HepG2 (cell line): Measurements from ENCODE around the gene PRSS22. TPM values are rescaled to one million over a fixed set of nuclear protein-coding genes. Genes with fewer than 3 reads are reported as not detected.

Experiments
- ATAC-seq: fragments of 200-7000 bp; cut with Tn5 transposase; 3 replicates; pipeline ENCODE4 v1.9.1; 2020; ENCODE audit warnings: mild to moderate bottlenecking, moderate library complexity
- BruUV-seq: library from RNA; stranded (reverse); fragments of 400-500 nt; replicated peaks from 2 replicates; lab custom pipeline; 2021; lab: Mats Ljungman, UMichigan
- CTCF ChIA-PET: fragments of 300-600 bp; formaldehyde crosslinking; extraction: SDS; loops from one replicate; lab custom pipeline; 2021; ENCODE audit warnings: low total read pairs, inconsistent platforms, low intra/inter-chr PET ratio; lab: Yijun Ruan, JAX
- POLR2A ChIA-PET: fragments of 350-600 bp; sonication (Branson Sonifier 250); formaldehyde crosslinking; loops from one replicate; lab custom pipeline; 2020; ENCODE audit warnings: antibody characterized with exemption, inconsistent platforms; lab: Yijun Ruan, JAX
- DNase-seq: peaks from one replicate; pipeline ENCODE4 v3.0.0-alpha.2; 2015; ENCODE audit warnings: low spot score
- FAIRE-seq: peaks from 3 replicates; lab custom pipeline; 2011; peaks lifted over from hg19 to GRCh38; lab: Jason Lieb, UNC
- H2AFZ ChIP-seq: one replicate; pipeline ENCODE4 v1.6.1; 2011; ENCODE audit warnings: low read length, inconsistent platforms
- H3K27ac ChIP-seq: fragments of 300-600 bp; 3 replicates; pipeline ENCODE4 v1.8.0; 2011; ENCODE audit warnings: mixed run types, mild to moderate bottlenecking, mixed read lengths, low read length, inconsistent platforms; ENCODE audit not compliant: insufficient read depth; ENCODE audit errors: extremely low read length
- H3K27me3 ChIP-seq, 2 experiments: fragments of 200-600 bp in 1 of 2; 2 replicates in 1 of 2; 3 replicates in 1 of 2; pipeline versions ENCODE4 v1.6.0 to v1.8.0; 2011; ENCODE audit warnings: low read length in 2 of 2, mild to moderate bottlenecking in 2 of 2, moderate library complexity in 2 of 2, inconsistent platforms in 1 of 2; ENCODE audit not compliant: insufficient read depth in 2 of 2, control insufficient read depth in 1 of 2
- H3K36me3 ChIP-seq, 2 experiments: fragments of 200-600 bp in 1 of 2; replicated peaks in 1 of 2; 2 replicates in 1 of 2; 3 replicates in 1 of 2; pipeline versions ENCODE4 v1.5.1 to v1.8.0; 2011; ENCODE audit warnings: low read length in 2 of 2, inconsistent platforms in 1 of 2; ENCODE audit not compliant: insufficient read depth in 2 of 2, control insufficient read depth in 1 of 2
- H3K4me1 ChIP-seq: 2 replicates; pipeline ENCODE4 v1.5.1; 2012; ENCODE audit warnings: low read length, inconsistent platforms; ENCODE audit not compliant: insufficient read depth
- H3K4me2 ChIP-seq: 2 replicates; pipeline ENCODE4 v1.6.0; 2011; ENCODE audit warnings: low read depth, low read length, inconsistent platforms
- H3K4me3 ChIP-seq, 3 experiments: fragments of 200-600 bp in 1 of 3; sonication (generic), shearing (Covaris generic) in 1 of 3; replicated peaks in 1 of 3; 2 replicates each; pipeline ENCODE4 v1.5.1; 2011 to 2016; ENCODE audit warnings: low read length in 3 of 3, inconsistent platforms in 2 of 3, low read depth in 2 of 3, mild to moderate bottlenecking in 2 of 3, control low read depth in 1 of 3, mixed read lengths in 1 of 3; ENCODE audit not compliant: insufficient read depth in 1 of 3
- H3K79me2 ChIP-seq: one replicate; pipeline ENCODE4 v1.6.1; 2011; ENCODE audit warnings: low read length, inconsistent platforms; ENCODE audit not compliant: insufficient read depth
- H3K9ac ChIP-seq: 2 replicates; pipeline ENCODE4 v1.6.0; 2011; ENCODE audit warnings: mild to moderate bottlenecking, low read depth, low read length, inconsistent platforms; ENCODE audit not compliant: insufficient read depth
- H3K9me3 ChIP-seq: 2 replicates; pipeline ENCODE4 v1.5.1; 2012; ENCODE audit warnings: mild to moderate bottlenecking, low read length
- H4K20me1 ChIP-seq: 2 replicates; pipeline ENCODE4 v1.6.0; 2011; ENCODE audit warnings: inconsistent platforms, mild to moderate bottlenecking, low read length, moderate library complexity; ENCODE audit not compliant: insufficient read depth
- CCDC6 ChIP-seq: sonication (generic); formaldehyde crosslinking; IDR thresholded peaks from 2 replicates; pipeline ENCODE4 v1.8.1; 2022; ENCODE audit warnings: mild to moderate bottlenecking, missing genetic modification reagents, moderate library complexity
- GPN1 ChIP-seq: sonication (generic); formaldehyde crosslinking; IDR thresholded peaks from 2 replicates; pipeline ENCODE4 v1.5.1; 2020; ENCODE audit warnings: missing genetic modification reagents, borderline replicate concordance
- HBP1 ChIP-seq: IDR thresholded peaks from 2 replicates; pipeline ENCODE4 v1.6.1; 2016; ENCODE audit warnings: low read depth, control low read depth
- HNF1A ChIP-seq, 2 experiments: sonication (generic) in 1 of 2; formaldehyde crosslinking in 1 of 2; IDR thresholded peaks; 2 replicates each; pipeline versions ENCODE4 v1.4.0 to v1.6.1; 2016 to 2020; ENCODE audit warnings: borderline replicate concordance in 1 of 2, low read depth in 1 of 2, mild to moderate bottlenecking in 1 of 2, missing genetic modification reagents in 1 of 2
- KLF16 ChIP-seq, 2 experiments: sonication (generic) in 1 of 2; formaldehyde crosslinking in 1 of 2; IDR thresholded peaks; 2 replicates each; pipeline versions ENCODE4 v1.6.1 to v1.8.0; 2016 to 2023; ENCODE audit warnings: missing genetic modification reagents in 2 of 2, missing compliant biosample characterization in 1 of 2
- MXD3 ChIP-seq: IDR thresholded peaks from 2 replicates; pipeline ENCODE4 v1.6.1; 2016; ENCODE audit warnings: mild to moderate bottlenecking, missing biosample characterization, missing genetic modification reagents
- RXRB ChIP-seq: IDR thresholded peaks from 2 replicates; pipeline ENCODE4 v1.6.1; 2016; ENCODE audit warnings: borderline replicate concordance, missing genetic modification reagents, missing compliant biosample characterization
- XBP1 ChIP-seq: sonication (generic); formaldehyde crosslinking; IDR thresholded peaks from 2 replicates; pipeline ENCODE4 v1.5.0; 2020; ENCODE audit warnings: missing genetic modification reagents
- ZFP41 ChIP-seq: sonication (generic); formaldehyde crosslinking; IDR thresholded peaks from 2 replicates; pipeline ENCODE4 v1.4.0; 2020; ENCODE audit warnings: mild to moderate bottlenecking, missing genetic modification reagents, borderline replicate concordance
- ZNF431 ChIP-seq: sonication (generic); formaldehyde crosslinking; IDR thresholded peaks from 2 replicates; pipeline ENCODE4 v1.9.0; 2022; ENCODE audit warnings: missing genetic modification reagents, low read depth, mild to moderate bottlenecking, borderline replicate concordance
- ZNF784 ChIP-seq: sonication (generic); formaldehyde crosslinking; IDR thresholded peaks from 2 replicates; pipeline ENCODE4 v1.5.1; 2020; ENCODE audit warnings: missing genetic modification reagents, mild to moderate bottlenecking, borderline replicate concordance
- WGBS: methylation state at CpG from one replicate; pipeline ENCODE4 v1.1.6; 2017; ENCODE audit warnings: low lambda C conversion rate; 5-methylcytosine and 5-hydroxymethylcytosine counted together
- in situ Hi-C: cut with HindIII; loops from 2 replicates; pipeline ENCODE4 v1.10.0; 2017; ENCODE audit warnings: low pct_unique_long_range_greater_than_20kb; ENCODE audit not compliant: extremely low pct_ligation_motif_present
- intact Hi-C: fragments of 100-400 bp; cut with micrococcal nuclease; formaldehyde crosslinking; loops from one replicate; pipeline ENCODE4 v1.10.0; 2022; ENCODE audit not compliant: unreplicated experiment
- polyA plus RNA-seq, 8 experiments: library from polyadenylated mRNA; depleted of rRNA in 3 of 8; stranded (reverse) in 7 of 8; unstranded in 1 of 8; fragments of >200 nt; fragmentation: Illumina TruSeq in 4 of 8; extraction: Trizol in 4 of 8; gene quantifications; 2 replicates each; pipeline versions ENCODE4 v1.2.1 to v1.2.3, GENCODE V29; 2011 to 2016; ENCODE audit warnings: low read depth in 4 of 8, missing spikeins in 1 of 8, mixed read lengths in 1 of 8; ENCODE audit not compliant: insufficient read depth in 1 of 8
- total RNA-seq, 5 experiments: library from RNA; depleted of rRNA; stranded (reverse); fragments of >200 nt; fragmentation: Illumina TruSeq; extraction: Trizol; gene quantifications; 2 replicates each; pipeline ENCODE4 v1.2.3, GENCODE V29; 2016; ENCODE audit warnings: low read depth in 1 of 5

PRSS22 gene
- total and polyA plus RNA-seq, 2 of the 13 experiments (the other 11 are each of a cell fraction or from before 2014, with no cell fraction given): 0.24 to 0.32 TPM

- Histone ChIP-seq H3K36me3 (no peaks in the 10 kb centered on the region), H2AFZ (no peak overlapping the region), H3K27me3 (no peaks in the 10 kb centered on the region; a peak in 1 of 5 replicates), H3K4me2 (peak overlapping the region; percentile 98), H3K9ac (peak overlapping the region; percentile 91), H4K20me1 (no peaks in the 10 kb centered on the region), H3K79me2 (peaks cover 2% of the 10 kb centered on the region), H3K4me1 (peaks cover 24% of the 10 kb centered on the region), H3K4me3 (peak overlapping the region; percentile 82 to 96 (median 95)), H3K9me3 (no peaks in the 10 kb centered on the region), H3K27ac (peak overlapping the region; percentile 83)
- CTCF ChIA-PET: interaction anchor here (2.1 kb wide), 1 partner anchor 30 kb away, joined by 7 read pairs; no protein-coding TSS in a partner anchor
- DNase-seq: no peak
- WGBS: 0% methylated on average over 9 of the region's 32 CpGs
- intact Hi-C loops: loop anchor here (2.0 kb wide), 2 partner anchors 22 to 30 kb away; partner anchors contain the start of gene FLYWCH2
- ATAC-seq: peak; percentile 8; the same call in 2 of the 3 replicates
- in situ Hi-C loops: no loop called here
- POLR2A ChIA-PET: interaction anchor here (0.8 to 3.5 kb wide), 10 partner anchors 10 to 153 kb away, joined by 3 to 96 read pairs (median 6); partner anchors contain the start of genes FLYWCH2, SRRM2 and TNFRSF12A
- FAIRE-seq: no peak
- BruUV-seq: TSS peak; percentile 90
- TF ChIP-seq KLF16 (CRISPR knock-in tag; IDR thresholded peaks at IDR 0.05) (0 out of 4 replicates have a peak, but pooled peaks of 1 of the 2 experiments have one; percentile 25), GPN1 (CRISPR knock-in tag) (0 out of 2 replicates have a peak, but pooled peaks have one; percentile 33), ZNF784 (CRISPR knock-in tag) (peak; percentile 40; the same call in 1 of the 2 replicates), CCDC6 (CRISPR knock-in tag) (peak; percentile 7; the same call in 1 of the 2 replicates), RXRB (CRISPR knock-in tag) (no peak), XBP1 (0 out of 2 replicates have a peak, but pooled peaks have one; percentile 39), HBP1 (0 out of 2 replicates have a peak, but pooled peaks have one; percentile 8), ZNF431 (CRISPR knock-in tag) (no peak), HNF1A (IDR thresholded peaks at IDR 0.05; ENCODE audit: low read depth) (no peak), HNF1A (CRISPR knock-in tag; IDR thresholded peaks at IDR 0.05; ENCODE audit: borderline replicate concordance) (no peak), MXD3 (0 out of 2 replicates have a peak, but pooled peaks have one; percentile 6), ZFP41 (CRISPR knock-in tag) (0 out of 2 replicates have a peak, but pooled peaks have one; percentile 30)
These were observed 46.9 kb upstream of the PRSS22 start for GRCh38 chr16:2904922-2905240.
